HL-60 (cell line): Measurements from ENCODE around the gene DAGLB.
A peak's percentile ranks its signal among the peaks of the same experiment; 100 is the strongest.
"Not testable (repeated sequence)": the region's sequence is repeated elsewhere in the genome, so short reads cannot be mapped to it uniquely, and the experiment has no call there.

Experiments
- DNase-seq, 2 experiments: peaks; one replicate each; pipeline ENCODE4 v3.0.0-alpha.2; 2010 to 2020; ENCODE audit warnings: low read depth in 1 of 2, low spot score in 1 of 2
- H3K27ac ChIP-seq: fragments of 250-450 bp; sonication (Bioruptor Pico); replicated peaks from 2 replicates; pipeline ENCODE4 v1.5.1; 2020; ENCODE audit warnings: mild to moderate bottlenecking, moderate library complexity
- H3K27me3 ChIP-seq: fragments of 250-450 bp; sonication (Bioruptor Pico); 2 replicates; pipeline ENCODE4 v1.5.1; 2021; ENCODE audit warnings: mild to moderate bottlenecking, moderate library complexity; ENCODE audit not compliant: insufficient read depth, poor library complexity, severe bottlenecking
- H3K4me3 ChIP-seq: replicated peaks from 2 replicates; pipeline ENCODE4 v1.5.1; 2011; ENCODE audit warnings: mild to moderate bottlenecking, control low read depth, low read length; ENCODE audit not compliant: insufficient read depth
- CTCF ChIP-seq: IDR thresholded peaks from one replicate; pipeline ENCODE4 v1.5.1; 2011; ENCODE audit warnings: low read length, control low read depth, inconsistent platforms; ENCODE audit not compliant: insufficient read depth
- GABPA ChIP-seq: IDR thresholded peaks from 2 replicates; pipeline ENCODE4 v1.6.1; 2012; ENCODE audit warnings: low read depth
- POLR2AphosphoS5 ChIP-seq: IDR thresholded peaks from 2 replicates; pipeline ENCODE4 v1.6.1; 2012; ENCODE audit warnings: low read depth
- REST ChIP-seq: IDR thresholded peaks from 2 replicates; pipeline ENCODE4 v1.6.1; 2012; ENCODE audit warnings: low read depth; ENCODE audit not compliant: insufficient replicate concordance
- SPI1 ChIP-seq: IDR thresholded peaks from 2 replicates; pipeline ENCODE4 v1.6.1; 2012; ENCODE audit warnings: low read depth, mild to moderate bottlenecking, borderline replicate concordance

The DAGLB gene

GRCh38 chr7:6476596-6477317, 29.0 kb upstream of the DAGLB start:
- no peak for DNase-seq
- H3K27me3 ChIP-seq: no peaks in the 10 kb centered on the region
- TF ChIP-seq CTCF (no peak), SPI1 (peak; percentile 39; the same call in 1 of the 2 replicates)
- H3K4me3 ChIP-seq: no peak overlapping the region
- H3K27ac ChIP-seq: no peak overlapping the region

DNA sequence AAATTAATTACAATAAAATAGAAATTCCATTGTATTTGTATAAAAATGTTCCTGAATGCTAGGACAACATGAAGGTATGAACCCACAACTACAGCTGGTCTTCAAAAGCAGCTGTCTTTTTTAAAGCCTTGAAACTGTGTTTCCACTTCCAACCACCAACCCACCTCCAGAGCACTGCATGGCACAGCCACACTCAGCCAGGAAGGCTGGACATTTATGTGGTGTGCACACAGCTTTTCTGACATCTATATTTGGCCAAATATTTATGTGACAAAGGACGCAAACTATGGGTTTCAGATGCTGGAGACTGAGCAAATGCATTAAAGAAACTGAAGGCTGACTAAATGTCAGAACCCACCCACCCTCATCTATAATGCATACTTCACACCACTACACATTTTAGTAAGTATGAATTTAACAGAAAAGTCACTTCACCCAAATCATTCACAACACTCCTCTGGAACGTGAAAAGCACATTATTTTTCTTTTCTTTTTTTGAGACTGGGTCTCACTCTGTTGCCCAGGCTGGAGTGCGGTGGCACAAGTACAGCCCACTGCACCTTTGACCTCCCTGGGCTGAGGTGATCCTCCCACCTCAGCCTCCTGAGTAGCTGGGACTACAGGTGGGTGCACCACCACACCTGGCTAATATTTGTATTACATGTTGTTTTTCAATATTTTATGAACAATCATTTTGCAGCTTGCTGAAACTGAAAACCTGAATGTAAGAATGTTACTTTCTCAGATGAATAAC, 27.9 kb upstream of the DAGLB start:
- no peak overlapping the region for H3K4me3 ChIP-seq
- DNase-seq: no peak
- H3K27me3 ChIP-seq: no peaks in the 10 kb centered on the region
- H3K27ac ChIP-seq: no peak overlapping the region
- TF ChIP-seq POLR2AphosphoS5 (no peak), SPI1 (no peak), CTCF (no peak), GABPA (no peak), REST (no peak)

DNA sequence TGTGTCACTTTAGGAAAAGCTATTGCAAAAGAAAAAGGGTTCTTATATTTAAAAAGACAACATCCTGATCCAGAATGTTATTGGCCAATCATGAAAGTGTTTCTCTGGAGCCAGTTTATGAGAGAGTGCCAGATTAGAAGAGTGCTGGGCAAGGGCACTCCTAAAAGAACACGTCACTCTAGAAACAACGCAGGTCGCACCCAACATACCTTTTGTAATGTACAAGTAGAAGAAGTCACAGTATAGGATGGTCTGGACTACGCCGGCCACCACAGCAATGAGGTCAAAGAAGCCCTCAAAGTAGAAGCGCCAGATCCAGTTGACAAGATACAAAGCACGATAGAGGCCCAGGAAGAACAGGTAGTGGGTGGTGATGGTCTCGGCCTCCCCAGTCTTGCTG, 18.1 kb upstream of the DAGLB start:
- DNase-seq: no peak
- TF ChIP-seq GABPA (no peak), REST (no peak), SPI1 (no peak), CTCF (no peak), POLR2AphosphoS5 (no peak)
- no peak overlapping the region for H3K27ac ChIP-seq
- no peaks in the 10 kb centered on the region for H3K27me3 ChIP-seq
- no peak overlapping the region for H3K4me3 ChIP-seq

DNA sequence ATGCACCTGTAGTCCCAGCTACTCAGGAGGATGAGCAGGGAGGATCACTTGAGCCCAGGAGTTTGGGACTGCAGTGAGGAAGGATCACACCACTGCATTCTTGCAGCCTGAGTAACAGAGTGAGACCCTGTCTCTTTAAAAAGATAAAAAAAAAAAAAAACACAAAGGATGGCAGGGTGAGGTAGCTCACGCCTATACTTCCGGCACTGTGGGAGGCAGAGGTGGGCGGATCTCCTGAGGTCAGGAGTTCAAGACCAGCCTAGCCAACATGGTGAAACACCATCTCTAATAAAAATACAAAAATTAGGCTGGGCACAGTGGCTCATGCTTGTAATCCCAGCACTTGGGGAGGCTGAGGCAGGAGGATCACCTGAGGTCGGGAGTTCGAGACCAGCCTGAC, 15.9 kb upstream of the DAGLB start:
- H3K4me3 ChIP-seq, DNase-seq, H3K27me3 ChIP-seq, H3K27ac ChIP-seq: not testable (repeated sequence)
